GM23338 (cell line): ENCODE measurements around the gene KRT9. TPM values are rescaled to one million over a fixed set of nuclear protein-coding genes. Genes with fewer than 3 reads are reported as not detected.

Source experiments
- ATAC-seq: fragments of 200-7000 bp; cut with Tn5 transposase; 3 replicates; pipeline ENCODE4 v1.9.1; 2020
- DNase-seq: peaks from one replicate; pipeline ENCODE4 v3.0.0-alpha.2; 2015; ENCODE audit warnings: low spot score
- H2AFZ ChIP-seq: fragments of 200-600 bp; sonication (generic); 2 replicates; pipeline ENCODE4 v1.8.0; 2016; ENCODE audit warnings: antibody characterized with exemption, mild to moderate bottlenecking, moderate library complexity
- H3F3A ChIP-seq: fragments of 200-600 bp; sonication (generic); replicated peaks from 2 replicates; pipeline ENCODE4 v1.8.0; 2017; ENCODE audit warnings: antibody characterized with exemption, mixed run types, low read depth
- H3K27ac ChIP-seq: fragments of 200-600 bp; sonication (generic); 2 replicates; pipeline ENCODE4 v1.6.1; 2016; ENCODE audit warnings: low read depth
- H3K27me3 ChIP-seq: fragments of 200-600 bp; sonication (generic); 2 replicates; pipeline ENCODE4 v1.8.0; 2016; ENCODE audit warnings: mild to moderate bottlenecking, mixed run types, moderate library complexity; ENCODE audit not compliant: insufficient read depth
- H3K36me3 ChIP-seq: fragments of 200-600 bp; sonication (generic); 2 replicates; pipeline ENCODE4 v1.8.0; 2016; ENCODE audit warnings: mild to moderate bottlenecking; ENCODE audit not compliant: insufficient read depth
- H3K4me1 ChIP-seq: fragments of 200-600 bp; sonication (generic); 2 replicates; pipeline ENCODE4 v1.8.0; 2016; ENCODE audit warnings: mild to moderate bottlenecking, moderate library complexity; ENCODE audit not compliant: insufficient read depth
- H3K4me2 ChIP-seq: fragments of 200-600 bp; sonication (generic); 2 replicates; pipeline ENCODE4 v1.7.1; 2017; ENCODE audit warnings: mixed run types
- H3K4me3 ChIP-seq: fragments of 200-600 bp; sonication (generic); 2 replicates; pipeline ENCODE4 v1.6.1; 2016; ENCODE audit warnings: mixed run types
- H3K79me2 ChIP-seq: fragments of 200-600 bp; sonication (generic); replicated peaks from 2 replicates; pipeline ENCODE4 v1.8.0; 2017; ENCODE audit warnings: mild to moderate bottlenecking; ENCODE audit not compliant: insufficient read depth
- H3K9me2 ChIP-seq: fragments of 200-600 bp; sonication (generic); 2 replicates; pipeline ENCODE4 v1.8.0; 2017; ENCODE audit not compliant: insufficient read depth
- H4K20me1 ChIP-seq: fragments of 200-600 bp; sonication (generic); replicated peaks from 2 replicates; pipeline ENCODE4 v1.8.0; 2017; ENCODE audit warnings: mild to moderate bottlenecking; ENCODE audit not compliant: insufficient read depth
- H3K27ac Mint-ChIP-seq: 2 replicates; pipeline ENCODE4 v1.8.0; 2020; ENCODE audit warnings: inconsistent platforms, mild to moderate bottlenecking, moderate library complexity, mixed read lengths
- H3K27me3 Mint-ChIP-seq: 3 replicates; pipeline ENCODE4 v1.8.0; 2022; ENCODE audit warnings: low read depth, mild to moderate bottlenecking, moderate library complexity, mixed read lengths, inconsistent platforms; ENCODE audit not compliant: insufficient read depth, poor library complexity
- H3K36me3 Mint-ChIP-seq: 3 replicates; pipeline ENCODE4 v1.8.0; 2021; ENCODE audit warnings: low read depth, mild to moderate bottlenecking, inconsistent platforms, moderate library complexity, mixed read lengths
- H3K4me1 Mint-ChIP-seq: 3 replicates; pipeline ENCODE4 v1.8.0; 2020; ENCODE audit warnings: mild to moderate bottlenecking, inconsistent platforms, mixed read lengths
- H3K4me3 Mint-ChIP-seq: 3 replicates; pipeline ENCODE4 v1.8.0; 2021; ENCODE audit warnings: moderate library complexity, mild to moderate bottlenecking, inconsistent platforms, mixed read lengths
- H3K9me3 Mint-ChIP-seq: 3 replicates; pipeline ENCODE4 v1.8.0; 2020; ENCODE audit warnings: moderate library complexity, mild to moderate bottlenecking, inconsistent platforms, mixed read lengths
- CREB1 ChIP-seq: fragments of 250-450 bp; sonication (Bioruptor Pico); IDR thresholded peaks from 2 replicates; pipeline ENCODE4 v1.5.0; 2020; ENCODE audit warnings: low read depth, mild to moderate bottlenecking, moderate library complexity
- EZH2 ChIP-seq: fragments of 200-600 bp; sonication (generic); IDR thresholded peaks from one replicate; pipeline ENCODE4 v1.8.0; 2017; ENCODE audit warnings: antibody characterized with exemption, mild to moderate bottlenecking, low read depth; ENCODE audit not compliant: unreplicated experiment
- JUNB ChIP-seq: IDR thresholded peaks from one replicate; pipeline ENCODE4 v1.6.1; 2016; ENCODE audit warnings: antibody characterized with exemption; ENCODE audit not compliant: unreplicated experiment
- NANOG ChIP-seq: IDR thresholded peaks from 2 replicates; pipeline ENCODE4 v1.6.1; 2016; ENCODE audit warnings: antibody characterized with exemption, borderline replicate concordance
- POLR2AphosphoS5 ChIP-seq: IDR thresholded peaks from 2 replicates; pipeline ENCODE4 v1.6.1; 2016; ENCODE audit warnings: antibody characterized with exemption, low read depth
- STAT1 ChIP-seq: IDR thresholded peaks from one replicate; pipeline ENCODE4 v1.6.1; 2016; ENCODE audit warnings: antibody characterized with exemption; ENCODE audit not compliant: unreplicated experiment
- ZNF114 ChIP-seq: fragments of 250-450 bp; sonication (Bioruptor Pico); IDR thresholded peaks from 2 replicates; pipeline ENCODE4 v1.5.0; 2020; ENCODE audit warnings: mild to moderate bottlenecking, moderate library complexity
- ZNF331 ChIP-seq: fragments of 250-450 bp; sonication (Bioruptor Pico); IDR thresholded peaks from 2 replicates; pipeline ENCODE4 v1.5.0; 2020; ENCODE audit warnings: low read depth, mild to moderate bottlenecking, moderate library complexity
- polyA plus RNA-seq: library from polyadenylated mRNA; unstranded; fragments of >200 nt; fragmentation: Nextera tagmentation; extraction: Ambion mirVana; gene quantifications from 2 replicates; pipeline ENCODE4 v1.2.1, GENCODE V29; 2016
- total RNA-seq: library from RNA; depleted of rRNA; stranded (reverse); fragments of >200 nt; shearing (Covaris generic); gene quantifications from 2 replicates; pipeline ENCODE4 v1.2.3, GENCODE V29; 2014
- TF ChIP-seq, protein P1 (sequence below): IDR thresholded peaks from one replicate; pipeline ENCODE4 v1.6.1; 2018; ENCODE audit warnings: antibody characterized with exemption; ENCODE audit not compliant: unreplicated experiment
- TF ChIP-seq, protein P2 (sequence below), 2 experiments: fragments of 200-600 bp in 1 of 2; sonication (generic) in 1 of 2; conservative IDR thresholded peaks; 2 replicates each; pipeline versions ENCODE4 v1.5.1 to v1.6.1; 2016 to 2017; ENCODE audit warnings: antibody characterized with exemption in 2 of 2, low read depth in 2 of 2, mild to moderate bottlenecking in 2 of 2, moderate library complexity in 1 of 2
- TF ChIP-seq, protein P3 (sequence below): IDR thresholded peaks from 2 replicates; pipeline ENCODE4 v1.6.1; 2016; ENCODE audit warnings: antibody characterized with exemption
- TF ChIP-seq, protein P4 (sequence below): fragments of 250-450 bp; sonication (Bioruptor Pico); IDR thresholded peaks from 2 replicates; pipeline ENCODE4 v1.5.0; 2020; ENCODE audit warnings: mild to moderate bottlenecking, moderate library complexity

Gene KRT9
- total and polyA plus RNA-seq, 2 experiments from 2014 or later: not detected

DNA sequence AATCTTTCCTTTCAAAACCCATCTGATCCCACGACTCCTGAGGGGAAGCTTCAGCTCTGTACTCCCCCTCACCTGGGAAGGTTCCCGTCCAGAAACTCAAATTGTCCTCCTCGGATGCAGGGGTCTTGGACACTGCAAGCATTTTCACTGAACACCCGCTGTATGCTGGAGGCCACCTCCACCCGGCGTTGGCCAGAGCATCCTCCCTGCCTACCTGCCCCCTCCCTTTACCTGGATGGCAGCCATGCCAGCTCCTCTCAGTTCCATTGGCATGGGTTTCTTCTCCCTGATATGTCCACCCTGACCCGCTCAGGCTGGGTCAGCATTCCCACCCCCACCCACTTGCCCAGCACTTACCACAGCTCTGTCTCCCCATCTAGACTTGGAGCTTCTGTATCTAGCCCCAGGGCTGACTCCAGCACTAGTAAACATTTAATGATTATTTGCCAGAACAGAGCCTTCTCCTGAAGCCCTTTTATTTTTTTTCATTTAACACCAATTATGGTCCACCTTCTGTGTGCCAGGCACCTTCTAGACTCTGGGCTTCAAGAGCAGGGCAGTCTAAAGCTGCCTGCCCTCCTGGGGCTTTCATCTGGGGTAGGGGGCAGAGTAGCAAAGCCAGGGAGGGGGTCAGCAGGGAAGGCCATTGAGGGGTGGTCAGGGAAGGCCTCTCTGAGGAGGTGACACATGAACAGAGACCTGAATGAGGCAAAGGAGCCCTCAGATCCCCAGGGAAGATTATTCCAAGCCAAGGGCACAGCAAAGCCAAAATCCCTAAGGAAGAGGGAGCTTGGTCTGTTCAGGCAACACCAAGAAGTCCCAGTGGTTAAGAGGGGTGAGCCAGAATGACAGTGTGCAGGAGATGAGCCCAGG lies 34.9 kb downstream of the KRT9 start:
- Histone ChIP-seq H4K20me1 (no peaks in the 10 kb centered on the region), H3K4me3 (no peak overlapping the region), H2AFZ (no peak overlapping the region), H3K27me3 (no peaks in the 10 kb centered on the region), H3K9me2 (no peaks in the 10 kb centered on the region), H3K79me2 (no peaks in the 10 kb centered on the region), H3K27ac (no peak overlapping the region), H3F3A (no peaks in the 10 kb centered on the region), H3K4me2 (no peak overlapping the region), H3K4me1 (peaks cover 4% of the 10 kb centered on the region; the same call in 1 of the 2 replicates), H3K36me3 (no peaks in the 10 kb centered on the region)
- DNase-seq: no peak
- no peak overlapping the region for H3K27ac Mint-ChIP-seq
- no peaks in the 10 kb centered on the region for H3K9me3 Mint-ChIP-seq
- H3K4me3 Mint-ChIP-seq: no peak overlapping the region
- H3K4me1 Mint-ChIP-seq: peaks cover 41% of the 10 kb centered on the region
- H3K36me3 Mint-ChIP-seq: no peaks in the 10 kb centered on the region
- ATAC-seq: no peak
- H3K27me3 Mint-ChIP-seq: peaks cover 11% of the 10 kb centered on the region
- TF ChIP-seq, protein P1, sequence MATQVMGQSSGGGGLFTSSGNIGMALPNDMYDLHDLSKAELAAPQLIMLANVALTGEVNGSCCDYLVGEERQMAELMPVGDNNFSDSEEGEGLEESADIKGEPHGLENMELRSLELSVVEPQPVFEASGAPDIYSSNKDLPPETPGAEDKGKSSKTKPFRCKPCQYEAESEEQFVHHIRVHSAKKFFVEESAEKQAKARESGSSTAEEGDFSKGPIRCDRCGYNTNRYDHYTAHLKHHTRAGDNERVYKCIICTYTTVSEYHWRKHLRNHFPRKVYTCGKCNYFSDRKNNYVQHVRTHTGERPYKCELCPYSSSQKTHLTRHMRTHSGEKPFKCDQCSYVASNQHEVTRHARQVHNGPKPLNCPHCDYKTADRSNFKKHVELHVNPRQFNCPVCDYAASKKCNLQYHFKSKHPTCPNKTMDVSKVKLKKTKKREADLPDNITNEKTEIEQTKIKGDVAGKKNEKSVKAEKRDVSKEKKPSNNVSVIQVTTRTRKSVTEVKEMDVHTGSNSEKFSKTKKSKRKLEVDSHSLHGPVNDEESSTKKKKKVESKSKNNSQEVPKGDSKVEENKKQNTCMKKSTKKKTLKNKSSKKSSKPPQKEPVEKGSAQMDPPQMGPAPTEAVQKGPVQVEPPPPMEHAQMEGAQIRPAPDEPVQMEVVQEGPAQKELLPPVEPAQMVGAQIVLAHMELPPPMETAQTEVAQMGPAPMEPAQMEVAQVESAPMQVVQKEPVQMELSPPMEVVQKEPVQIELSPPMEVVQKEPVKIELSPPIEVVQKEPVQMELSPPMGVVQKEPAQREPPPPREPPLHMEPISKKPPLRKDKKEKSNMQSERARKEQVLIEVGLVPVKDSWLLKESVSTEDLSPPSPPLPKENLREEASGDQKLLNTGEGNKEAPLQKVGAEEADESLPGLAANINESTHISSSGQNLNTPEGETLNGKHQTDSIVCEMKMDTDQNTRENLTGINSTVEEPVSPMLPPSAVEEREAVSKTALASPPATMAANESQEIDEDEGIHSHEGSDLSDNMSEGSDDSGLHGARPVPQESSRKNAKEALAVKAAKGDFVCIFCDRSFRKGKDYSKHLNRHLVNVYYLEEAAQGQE: no peak
- no peak for TF ChIP-seq CREB1 (CRISPR knock-in tag)
- no peak for TF ChIP-seq STAT1
- no peak for TF ChIP-seq EZH2
- TF ChIP-seq ZNF114 (CRISPR knock-in tag): no peak
- TF ChIP-seq JUNB: no peak
- TF ChIP-seq POLR2AphosphoS5: no peak
- TF ChIP-seq, protein P2, sequence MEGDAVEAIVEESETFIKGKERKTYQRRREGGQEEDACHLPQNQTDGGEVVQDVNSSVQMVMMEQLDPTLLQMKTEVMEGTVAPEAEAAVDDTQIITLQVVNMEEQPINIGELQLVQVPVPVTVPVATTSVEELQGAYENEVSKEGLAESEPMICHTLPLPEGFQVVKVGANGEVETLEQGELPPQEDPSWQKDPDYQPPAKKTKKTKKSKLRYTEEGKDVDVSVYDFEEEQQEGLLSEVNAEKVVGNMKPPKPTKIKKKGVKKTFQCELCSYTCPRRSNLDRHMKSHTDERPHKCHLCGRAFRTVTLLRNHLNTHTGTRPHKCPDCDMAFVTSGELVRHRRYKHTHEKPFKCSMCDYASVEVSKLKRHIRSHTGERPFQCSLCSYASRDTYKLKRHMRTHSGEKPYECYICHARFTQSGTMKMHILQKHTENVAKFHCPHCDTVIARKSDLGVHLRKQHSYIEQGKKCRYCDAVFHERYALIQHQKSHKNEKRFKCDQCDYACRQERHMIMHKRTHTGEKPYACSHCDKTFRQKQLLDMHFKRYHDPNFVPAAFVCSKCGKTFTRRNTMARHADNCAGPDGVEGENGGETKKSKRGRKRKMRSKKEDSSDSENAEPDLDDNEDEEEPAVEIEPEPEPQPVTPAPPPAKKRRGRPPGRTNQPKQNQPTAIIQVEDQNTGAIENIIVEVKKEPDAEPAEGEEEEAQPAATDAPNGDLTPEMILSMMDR (conservative IDR thresholded peaks at IDR 0.05; ENCODE audit: low read depth in 2 of 2): no peak
- TF ChIP-seq, protein P3, sequence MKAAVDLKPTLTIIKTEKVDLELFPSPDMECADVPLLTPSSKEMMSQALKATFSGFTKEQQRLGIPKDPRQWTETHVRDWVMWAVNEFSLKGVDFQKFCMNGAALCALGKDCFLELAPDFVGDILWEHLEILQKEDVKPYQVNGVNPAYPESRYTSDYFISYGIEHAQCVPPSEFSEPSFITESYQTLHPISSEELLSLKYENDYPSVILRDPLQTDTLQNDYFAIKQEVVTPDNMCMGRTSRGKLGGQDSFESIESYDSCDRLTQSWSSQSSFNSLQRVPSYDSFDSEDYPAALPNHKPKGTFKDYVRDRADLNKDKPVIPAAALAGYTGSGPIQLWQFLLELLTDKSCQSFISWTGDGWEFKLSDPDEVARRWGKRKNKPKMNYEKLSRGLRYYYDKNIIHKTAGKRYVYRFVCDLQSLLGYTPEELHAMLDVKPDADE: no peak
- no peak for TF ChIP-seq NANOG
- TF ChIP-seq, protein P4, sequence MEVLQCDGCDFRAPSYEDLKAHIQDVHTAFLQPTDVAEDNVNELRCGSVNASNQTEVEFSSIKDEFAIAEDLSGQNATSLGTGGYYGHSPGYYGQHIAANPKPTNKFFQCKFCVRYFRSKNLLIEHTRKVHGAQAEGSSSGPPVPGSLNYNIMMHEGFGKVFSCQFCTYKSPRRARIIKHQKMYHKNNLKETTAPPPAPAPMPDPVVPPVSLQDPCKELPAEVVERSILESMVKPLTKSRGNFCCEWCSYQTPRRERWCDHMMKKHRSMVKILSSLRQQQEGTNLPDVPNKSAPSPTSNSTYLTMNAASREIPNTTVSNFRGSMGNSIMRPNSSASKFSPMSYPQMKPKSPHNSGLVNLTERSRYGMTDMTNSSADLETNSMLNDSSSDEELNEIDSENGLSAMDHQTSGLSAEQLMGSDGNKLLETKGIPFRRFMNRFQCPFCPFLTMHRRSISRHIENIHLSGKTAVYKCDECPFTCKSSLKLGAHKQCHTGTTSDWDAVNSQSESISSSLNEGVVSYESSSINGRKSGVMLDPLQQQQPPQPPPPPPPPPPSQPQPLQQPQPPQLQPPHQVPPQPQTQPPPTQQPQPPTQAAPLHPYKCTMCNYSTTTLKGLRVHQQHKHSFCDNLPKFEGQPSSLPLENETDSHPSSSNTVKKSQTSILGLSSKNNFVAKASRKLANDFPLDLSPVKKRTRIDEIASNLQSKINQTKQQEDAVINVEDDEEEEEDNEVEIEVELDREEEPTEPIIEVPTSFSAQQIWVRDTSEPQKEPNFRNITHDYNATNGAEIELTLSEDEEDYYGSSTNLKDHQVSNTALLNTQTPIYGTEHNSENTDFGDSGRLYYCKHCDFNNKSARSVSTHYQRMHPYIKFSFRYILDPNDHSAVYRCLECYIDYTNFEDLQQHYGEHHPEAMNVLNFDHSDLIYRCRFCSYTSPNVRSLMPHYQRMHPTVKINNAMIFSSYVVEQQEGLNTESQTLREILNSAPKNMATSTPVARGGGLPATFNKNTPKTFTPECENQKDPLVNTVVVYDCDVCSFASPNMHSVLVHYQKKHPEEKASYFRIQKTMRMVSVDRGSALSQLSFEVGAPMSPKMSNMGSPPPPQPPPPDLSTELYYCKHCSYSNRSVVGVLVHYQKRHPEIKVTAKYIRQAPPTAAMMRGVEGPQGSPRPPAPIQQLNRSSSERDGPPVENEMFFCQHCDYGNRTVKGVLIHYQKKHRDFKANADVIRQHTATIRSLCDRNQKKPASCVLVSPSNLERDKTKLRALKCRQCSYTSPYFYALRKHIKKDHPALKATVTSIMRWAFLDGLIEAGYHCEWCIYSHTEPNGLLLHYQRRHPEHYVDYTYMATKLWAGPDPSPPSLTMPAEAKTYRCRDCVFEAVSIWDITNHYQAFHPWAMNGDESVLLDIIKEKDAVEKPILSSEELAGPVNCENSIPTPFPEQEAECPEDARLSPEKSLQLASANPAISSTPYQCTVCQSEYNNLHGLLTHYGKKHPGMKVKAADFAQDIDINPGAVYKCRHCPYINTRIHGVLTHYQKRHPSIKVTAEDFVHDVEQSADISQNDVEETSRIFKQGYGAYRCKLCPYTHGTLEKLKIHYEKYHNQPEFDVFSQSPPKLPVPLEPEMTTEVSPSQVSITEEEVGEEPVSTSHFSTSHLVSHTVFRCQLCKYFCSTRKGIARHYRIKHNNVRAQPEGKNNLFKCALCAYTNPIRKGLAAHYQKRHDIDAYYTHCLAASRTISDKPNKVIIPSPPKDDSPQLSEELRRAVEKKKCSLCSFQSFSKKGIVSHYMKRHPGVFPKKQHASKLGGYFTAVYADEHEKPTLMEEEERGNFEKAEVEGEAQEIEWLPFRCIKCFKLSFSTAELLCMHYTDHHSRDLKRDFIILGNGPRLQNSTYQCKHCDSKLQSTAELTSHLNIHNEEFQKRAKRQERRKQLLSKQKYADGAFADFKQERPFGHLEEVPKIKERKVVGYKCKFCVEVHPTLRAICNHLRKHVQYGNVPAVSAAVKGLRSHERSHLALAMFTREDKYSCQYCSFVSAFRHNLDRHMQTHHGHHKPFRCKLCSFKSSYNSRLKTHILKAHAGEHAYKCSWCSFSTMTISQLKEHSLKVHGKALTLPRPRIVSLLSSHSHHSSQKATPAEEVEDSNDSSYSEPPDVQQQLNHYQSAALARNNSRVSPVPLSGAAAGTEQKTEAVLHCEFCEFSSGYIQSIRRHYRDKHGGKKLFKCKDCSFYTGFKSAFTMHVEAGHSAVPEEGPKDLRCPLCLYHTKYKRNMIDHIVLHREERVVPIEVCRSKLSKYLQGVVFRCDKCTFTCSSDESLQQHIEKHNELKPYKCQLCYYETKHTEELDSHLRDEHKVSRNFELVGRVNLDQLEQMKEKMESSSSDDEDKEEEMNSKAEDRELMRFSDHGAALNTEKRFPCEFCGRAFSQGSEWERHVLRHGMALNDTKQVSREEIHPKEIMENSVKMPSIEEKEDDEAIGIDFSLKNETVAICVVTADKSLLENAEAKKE: no peak
- TF ChIP-seq ZNF331: no peak
